Measurements from ENCODE around the gene LVRN. TPM values are rescaled to one million over a fixed set of nuclear protein-coding genes. Genes with fewer than 3 reads are reported as not detected.

LVRN gene
- total RNA-seq, 1 experiment from 2014 or later, result 0.09 TPM

DNA sequence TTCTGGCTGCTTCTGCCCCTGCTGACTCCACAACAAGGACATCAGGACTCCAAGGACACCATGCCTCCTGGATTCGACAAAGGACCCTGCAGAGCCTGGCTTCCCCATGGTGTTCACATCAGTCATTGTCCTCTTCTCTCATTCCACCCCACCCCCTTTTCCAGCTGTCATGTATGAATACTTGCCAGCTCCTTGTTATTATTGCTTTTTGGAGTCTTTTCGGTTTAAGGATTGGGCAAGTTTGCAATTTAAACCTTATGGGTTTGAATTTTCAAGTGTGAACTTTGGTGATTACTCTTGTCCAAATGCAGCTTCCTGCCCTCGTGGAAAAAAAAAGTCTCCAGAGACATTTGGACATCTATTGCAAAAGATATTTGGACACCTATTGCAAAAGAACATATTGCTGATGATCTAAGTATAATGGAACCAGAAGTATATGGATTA, 14.2 kb upstream of the LVRN start:
- no peaks in the 10 kb centered on the region for H3K79me1 ChIP-seq (ENCODE audit: insufficient read depth, low read depth, low read length, poor library complexity, severe bottlenecking)
- no peak overlapping the region for H3K18ac ChIP-seq (ENCODE audit: insufficient read length, low read depth, low read length)
- DNase-seq, result no peak
- Mint-ChIP-seq H3K9me3 (no peaks in the 10 kb centered on the region), H3K4me1 (peaks cover 10 to 13% of the 10 kb centered on the region in 2 experiments), H3K27me3 (ENCODE audit: low read depth) (no peaks in the 10 kb centered on the region), H3K36me3 (ENCODE audit: insufficient read depth in 1 of 3, low read depth in 3 of 3) (no peaks in the 10 kb centered on the region), H3K27ac (no peak overlapping the region), H3K4me3 (no peak overlapping the region)
- TF ChIP-seq, protein P1, sequence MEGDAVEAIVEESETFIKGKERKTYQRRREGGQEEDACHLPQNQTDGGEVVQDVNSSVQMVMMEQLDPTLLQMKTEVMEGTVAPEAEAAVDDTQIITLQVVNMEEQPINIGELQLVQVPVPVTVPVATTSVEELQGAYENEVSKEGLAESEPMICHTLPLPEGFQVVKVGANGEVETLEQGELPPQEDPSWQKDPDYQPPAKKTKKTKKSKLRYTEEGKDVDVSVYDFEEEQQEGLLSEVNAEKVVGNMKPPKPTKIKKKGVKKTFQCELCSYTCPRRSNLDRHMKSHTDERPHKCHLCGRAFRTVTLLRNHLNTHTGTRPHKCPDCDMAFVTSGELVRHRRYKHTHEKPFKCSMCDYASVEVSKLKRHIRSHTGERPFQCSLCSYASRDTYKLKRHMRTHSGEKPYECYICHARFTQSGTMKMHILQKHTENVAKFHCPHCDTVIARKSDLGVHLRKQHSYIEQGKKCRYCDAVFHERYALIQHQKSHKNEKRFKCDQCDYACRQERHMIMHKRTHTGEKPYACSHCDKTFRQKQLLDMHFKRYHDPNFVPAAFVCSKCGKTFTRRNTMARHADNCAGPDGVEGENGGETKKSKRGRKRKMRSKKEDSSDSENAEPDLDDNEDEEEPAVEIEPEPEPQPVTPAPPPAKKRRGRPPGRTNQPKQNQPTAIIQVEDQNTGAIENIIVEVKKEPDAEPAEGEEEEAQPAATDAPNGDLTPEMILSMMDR (conservative IDR thresholded peaks at IDR 0.05), result no peak
- no peak overlapping the region for H3K4me2 ChIP-seq (ENCODE audit: insufficient read depth, insufficient read length, low read length)
- no peak overlapping the region for H2BK20ac ChIP-seq (ENCODE audit: low read depth, low read length, poor library complexity, severe bottlenecking)
- no peak overlapping the region for H3K9ac ChIP-seq (ENCODE audit: extremely low read depth, insufficient read length, low read length)
- no peaks in the 10 kb centered on the region for H3K27me3 ChIP-seq (ENCODE audit: insufficient read depth, low read length)
- H4K5ac ChIP-seq (ENCODE audit: insufficient read length, low read depth, low read length), result no peak overlapping the region
- no peak overlapping the region for H3K4ac ChIP-seq (ENCODE audit: low read depth, low read length)
- H3K23ac ChIP-seq (ENCODE audit: insufficient read length, low read depth, low read length), result no peak overlapping the region
- H2BK12ac ChIP-seq (ENCODE audit: insufficient read length, low read depth, low read length), result no peak overlapping the region
- H3K79me2 ChIP-seq (ENCODE audit: insufficient read depth, low read length), result no peaks in the 10 kb centered on the region; the same call in 1 of the 2 replicates
- no peaks in the 10 kb centered on the region for H4K20me1 ChIP-seq (ENCODE audit: control insufficient read depth, insufficient read depth, insufficient read length)
- H3K23me2 ChIP-seq (ENCODE audit: insufficient read length, low read depth, low read length, poor library complexity, severe bottlenecking), result no peaks in the 10 kb centered on the region
- WGBS (ENCODE audit: extremely low coverage, insufficient read length, low lambda C conversion rate), result no CpG with 5 or more reads among the region's 3 CpGs
- H3K56ac ChIP-seq (ENCODE audit: insufficient read length, low read depth, low read length), result no peak overlapping the region
- H2BK120ac ChIP-seq (ENCODE audit: low read depth, low read length, poor library complexity, severe bottlenecking), result no peak overlapping the region
- H3K4me1 ChIP-seq (ENCODE audit: insufficient read depth, low read length), result no peaks in the 10 kb centered on the region
- no peak overlapping the region for H3K27ac ChIP-seq (ENCODE audit: insufficient read length, low read depth, low read length)
- no peak overlapping the region for H3K14ac ChIP-seq (ENCODE audit: insufficient read depth, low read length)
- no peak overlapping the region for H2AFZ ChIP-seq (ENCODE audit: low read length)
- H4K91ac ChIP-seq (ENCODE audit: insufficient read length, low read depth, low read length), result no peak overlapping the region
- H2BK15ac ChIP-seq (ENCODE audit: low read depth, low read length), result no peak overlapping the region
- no peak overlapping the region for H2AK5ac ChIP-seq (ENCODE audit: insufficient read length, low read length)
- no peak overlapping the region for H3T11ph ChIP-seq (ENCODE audit: low read length)
- H4K8ac ChIP-seq (replicated peaks; ENCODE audit: insufficient read length, low read depth, low read length), result no peak overlapping the region
- H2BK5ac ChIP-seq (ENCODE audit: insufficient read length, low read length), result no peak overlapping the region
- H3K9me3 ChIP-seq (ENCODE audit: control insufficient read depth, low read depth, low read length), result no peaks in the 10 kb centered on the region

All from H9 (cell line).